HG03342 (cell line): ENCODE data around the gene P2RY14.
A peak's percentile ranks its signal among the peaks of the same experiment; 100 is the strongest.
"Not testable (repeated sequence)": the region's sequence is repeated elsewhere in the genome, so short reads cannot be mapped to it uniquely, and the experiment has no call there.

Experiments used
- ATAC-seq: cut with Tn5 transposase; IDR thresholded peaks from one replicate; pipeline ENCODE4 v1.9.1; 2021; ENCODE audit warnings: mild to moderate bottlenecking, moderate library complexity; ENCODE audit not compliant: unreplicated experiment

The P2RY14 gene

DNA sequence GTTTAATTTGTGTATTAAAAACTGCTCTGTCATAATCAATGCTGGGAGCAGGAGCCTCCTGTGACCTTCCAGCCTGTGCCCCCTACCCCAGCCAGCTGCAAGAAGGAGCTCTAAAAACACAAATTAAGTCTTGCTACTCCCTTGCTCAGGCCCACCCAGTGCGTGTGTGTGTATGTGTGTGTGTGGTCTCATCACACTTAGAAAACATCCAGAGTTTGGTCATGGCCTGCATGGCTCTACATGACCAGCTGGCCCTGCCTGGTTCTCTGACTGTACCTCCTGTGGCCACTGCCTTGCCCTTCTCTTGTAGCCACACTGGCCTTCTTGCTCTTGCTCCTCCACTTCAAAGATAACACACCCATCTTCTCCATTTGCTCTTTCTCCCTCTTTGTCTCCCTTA is 13.7 kb downstream of the P2RY14 start:
- ATAC-seq = no peak

DNA sequence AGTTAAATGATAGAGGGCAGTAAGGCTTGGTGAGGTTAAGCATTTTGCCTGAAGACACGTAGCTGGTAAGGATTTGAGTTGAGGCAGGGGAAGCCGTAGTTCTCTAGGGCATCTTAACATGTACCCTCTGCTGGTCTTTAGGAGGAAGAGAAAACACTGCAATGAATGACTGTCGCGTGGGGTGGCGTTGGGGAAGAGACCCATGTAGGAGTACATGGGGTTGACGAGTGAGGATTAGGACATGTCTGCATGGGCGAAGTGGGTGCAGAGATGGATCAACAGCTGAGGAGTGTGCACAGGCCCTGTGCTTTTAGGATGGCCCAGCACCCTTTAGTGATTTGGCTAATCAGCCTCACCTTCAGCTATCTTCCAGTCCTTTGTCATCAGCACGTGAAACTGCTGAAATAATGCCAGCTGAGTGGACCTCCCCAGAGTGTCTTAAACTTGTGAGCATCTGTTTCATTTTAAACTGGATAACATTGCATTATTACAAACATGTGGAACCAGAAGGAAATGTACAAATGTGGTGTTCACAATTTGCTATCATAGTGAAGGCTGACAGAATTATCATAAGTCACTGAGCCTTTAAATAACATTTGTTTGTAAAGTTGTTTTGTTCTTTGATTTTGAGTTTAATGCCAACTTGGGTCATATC is 15.3 kb downstream of the P2RY14 start:
- ATAC-seq = no peak

DNA sequence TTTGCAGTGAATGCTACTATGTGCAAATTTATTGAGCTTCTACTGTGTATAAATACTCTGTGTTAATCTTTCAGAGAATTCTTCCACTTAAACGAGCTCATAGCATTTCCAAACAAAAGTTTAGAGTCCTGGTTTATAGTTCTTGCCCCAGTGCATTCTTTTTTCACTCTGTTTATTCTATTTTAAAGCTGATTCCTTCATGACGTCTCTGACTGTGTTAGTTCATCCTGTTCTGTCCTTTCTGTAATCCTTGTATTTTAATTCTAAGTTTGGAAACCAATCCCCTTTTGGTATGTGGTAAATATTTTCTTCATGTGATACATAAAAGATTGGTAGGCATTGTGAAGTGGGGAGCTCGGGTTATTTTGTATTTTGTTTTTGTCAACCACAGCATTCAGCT is 18.7 kb downstream of the P2RY14 start:
- ATAC-seq = no peak

DNA sequence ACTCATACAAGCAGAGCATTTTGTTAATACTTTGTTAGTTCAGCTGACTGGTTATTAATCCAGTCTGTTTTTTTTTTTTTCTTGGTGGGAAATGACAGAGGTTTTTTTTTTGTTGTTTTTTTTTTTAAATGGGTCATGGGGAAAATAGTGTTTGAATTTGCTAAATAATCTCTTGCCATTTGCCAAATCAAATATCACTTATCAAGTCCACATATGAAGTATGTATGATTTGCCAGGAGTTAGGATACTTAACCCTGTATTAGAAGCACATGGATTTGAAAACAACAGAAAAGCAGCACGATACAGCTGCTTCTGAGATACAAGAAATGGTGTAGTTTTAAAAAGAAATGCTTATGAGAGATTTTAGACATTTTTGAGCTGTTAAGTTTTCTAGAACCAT is 21.6 kb downstream of the P2RY14 start:
- ATAC-seq = no peak

DNA sequence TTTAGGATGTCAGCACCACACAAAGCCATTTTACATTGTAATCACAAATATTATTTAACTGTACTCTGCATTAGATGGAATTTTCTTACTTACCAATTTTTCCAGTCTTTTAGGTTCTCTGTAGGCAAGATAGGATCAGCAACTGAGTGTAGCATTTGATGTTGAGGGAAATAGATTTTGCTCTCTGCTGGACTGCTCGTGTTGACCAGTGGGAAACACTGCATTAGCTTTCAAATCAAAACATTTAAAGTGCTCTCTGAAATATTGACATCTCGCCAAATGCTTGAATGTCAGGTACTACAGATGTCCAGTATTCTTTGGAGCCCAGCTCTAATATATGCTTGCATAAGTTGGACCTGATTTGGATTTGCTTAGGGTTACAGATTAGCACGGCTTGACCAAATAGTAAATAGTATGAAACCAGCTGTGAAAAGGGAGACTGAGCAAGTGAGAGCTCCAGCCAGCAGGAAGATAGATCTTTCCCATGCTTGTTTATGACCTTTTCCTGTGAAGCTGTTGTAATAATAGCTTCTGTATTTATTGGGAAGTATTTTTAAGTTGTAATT is 29.5 kb downstream of the P2RY14 start:
- no peak for ATAC-seq

DNA sequence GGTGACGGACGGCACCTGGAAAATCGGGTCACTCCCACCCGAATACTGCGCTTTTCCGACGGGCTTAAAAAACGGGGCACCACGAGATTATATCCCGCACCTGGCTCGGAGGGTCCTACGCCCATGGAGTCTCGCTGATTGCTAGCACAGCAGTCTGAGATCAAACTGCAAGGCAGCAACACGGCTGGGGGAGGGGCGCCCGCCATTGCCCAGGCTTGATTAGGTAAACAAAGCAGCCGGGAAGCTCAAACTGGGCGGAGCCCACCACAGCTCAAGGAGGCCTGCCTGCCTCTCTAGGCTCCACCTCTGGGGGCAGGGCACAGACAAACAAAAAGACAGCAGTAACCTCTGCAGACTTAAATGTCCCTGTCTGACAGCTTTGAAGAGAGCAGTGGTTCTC is 36.3 kb downstream of the P2RY14 start:
- not testable (repeated sequence) for ATAC-seq

DNA sequence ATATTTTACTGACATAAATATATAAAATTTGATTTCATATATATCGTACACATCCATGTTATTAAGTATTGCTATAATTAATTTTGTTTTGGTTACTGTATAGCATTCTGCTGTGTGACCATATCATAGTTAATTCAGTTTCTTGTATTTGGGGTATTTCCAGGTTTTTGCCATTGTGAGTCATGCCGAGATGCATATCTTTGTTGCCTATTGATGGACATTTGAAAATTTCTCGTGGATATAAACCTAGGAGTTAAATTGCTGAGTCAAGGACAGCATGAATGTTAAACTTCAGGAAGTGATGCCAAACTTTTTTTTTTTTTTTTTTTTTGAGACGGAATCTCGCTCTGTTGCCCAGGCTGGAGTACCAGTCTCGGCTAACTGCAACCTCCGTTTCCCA is 41.6 kb downstream of the P2RY14 start:
- ATAC-seq = no peak

DNA sequence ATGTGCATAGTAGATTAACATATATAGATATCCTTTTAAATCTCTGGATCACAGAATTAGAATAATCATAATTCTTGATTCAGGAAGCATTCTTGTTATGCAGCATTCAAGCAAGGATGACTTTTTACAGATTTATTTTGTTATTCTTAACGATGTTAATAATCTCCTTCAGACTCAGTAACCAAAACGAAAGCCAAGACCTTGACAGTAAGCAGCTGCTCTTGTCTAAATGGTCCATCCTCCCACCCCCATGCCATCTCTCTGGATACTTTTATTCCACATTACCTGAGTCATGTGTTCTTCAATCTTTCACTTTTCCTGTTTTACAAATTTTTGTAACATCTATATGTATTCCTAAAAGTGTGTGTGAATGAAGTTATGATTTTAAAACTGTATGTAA is 42.0 kb downstream of the P2RY14 start:
- no peak for ATAC-seq

DNA sequence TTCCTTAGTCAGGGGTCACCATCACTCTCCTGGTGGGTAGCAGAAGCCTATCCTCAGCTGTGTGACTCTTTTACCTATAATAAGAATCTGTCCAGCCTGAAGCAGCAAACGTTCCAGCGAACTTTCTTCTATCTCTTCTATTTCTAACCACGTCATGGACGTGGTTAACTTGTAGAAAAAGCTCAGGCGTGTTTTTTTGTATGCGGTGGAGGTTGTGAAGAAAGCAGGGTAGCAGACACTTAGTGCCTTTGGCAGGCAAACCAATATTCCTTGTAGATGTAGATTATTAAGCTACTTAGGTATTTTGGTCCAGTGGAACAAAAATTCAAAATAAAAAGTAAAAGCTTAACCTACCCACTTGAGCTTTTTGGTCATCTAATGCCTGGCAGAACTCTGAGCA is 43.5 kb downstream of the P2RY14 start:
- no peak for ATAC-seq

DNA sequence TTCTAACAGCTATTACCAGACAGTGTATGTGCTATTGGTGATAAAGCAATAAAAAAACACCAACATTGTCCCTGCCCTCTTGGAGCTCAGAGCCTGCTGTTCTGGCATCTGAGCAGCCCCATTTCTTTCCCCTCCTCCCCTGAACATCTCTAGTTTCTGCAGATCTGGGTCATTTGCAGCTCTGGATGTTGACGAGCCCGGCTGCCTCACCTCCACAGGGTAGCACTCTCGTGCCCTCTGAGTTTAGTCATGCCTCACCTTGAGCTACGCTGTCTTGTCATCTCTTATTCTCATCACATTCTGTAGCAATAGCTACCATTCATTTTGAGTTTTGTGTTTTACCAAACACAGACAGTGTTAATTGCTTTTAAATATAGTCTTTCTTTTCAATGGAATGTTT is 45.4 kb downstream of the P2RY14 start:
- ATAC-seq = no peak

DNA sequence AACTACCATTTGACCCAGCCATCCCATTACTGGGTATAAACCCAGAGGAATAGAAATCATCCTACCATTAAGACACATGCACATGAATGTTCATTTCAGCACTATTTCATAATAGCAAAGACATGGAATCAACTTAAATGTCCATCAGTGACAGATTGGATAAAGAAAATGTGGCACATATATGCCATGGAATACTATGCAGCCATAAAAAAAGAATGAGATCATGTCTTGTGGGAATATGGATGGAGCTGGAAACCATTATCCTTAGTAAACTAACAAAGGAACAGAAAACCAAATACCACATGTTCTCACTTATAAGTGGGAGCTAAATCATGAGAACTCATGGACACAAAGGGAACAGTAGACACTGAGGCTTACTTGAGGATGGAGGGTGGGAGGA is 45.9 kb downstream of the P2RY14 start:
- not testable (repeated sequence) for ATAC-seq

DNA sequence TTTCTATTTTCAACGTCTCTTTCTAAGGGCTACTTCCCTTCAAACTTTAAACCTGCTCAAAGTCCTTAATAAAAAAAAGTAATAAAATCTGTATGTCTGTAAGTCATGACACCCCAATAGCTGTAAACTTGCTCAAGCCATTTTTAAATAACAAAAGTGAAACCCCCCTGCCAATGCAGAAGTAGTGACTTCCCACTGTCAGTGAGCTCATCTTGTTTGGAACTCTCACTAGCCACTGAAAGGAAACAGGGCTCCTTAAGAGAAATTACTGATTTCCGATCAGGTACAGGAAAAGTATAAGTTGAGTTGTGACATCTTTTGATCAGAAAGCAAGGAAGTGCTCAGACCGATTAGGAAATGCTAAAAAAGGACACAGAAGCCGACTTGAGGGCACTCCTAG is 47.7 kb downstream of the P2RY14 start:
- ATAC-seq = peak; percentile 57

DNA sequence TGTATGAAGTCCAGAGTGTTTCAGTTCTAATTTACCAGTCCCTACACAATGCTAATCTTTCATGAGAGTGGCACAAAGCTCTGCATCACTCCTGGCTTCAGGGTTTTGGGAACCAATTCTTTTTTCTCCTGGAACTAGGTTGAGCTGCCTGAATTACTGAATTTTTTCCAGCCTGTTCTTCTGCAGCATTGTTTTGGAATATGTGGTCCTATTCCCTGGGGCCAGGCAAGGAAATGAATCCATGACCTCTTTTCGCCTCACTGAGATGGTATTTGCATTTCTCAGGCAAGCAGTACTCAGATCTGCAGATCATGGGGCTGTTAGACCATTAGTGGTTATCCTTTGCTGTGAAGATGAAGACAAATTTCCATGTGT is 49.7 kb downstream of the P2RY14 start:
- peak; percentile 32 for ATAC-seq

DNA sequence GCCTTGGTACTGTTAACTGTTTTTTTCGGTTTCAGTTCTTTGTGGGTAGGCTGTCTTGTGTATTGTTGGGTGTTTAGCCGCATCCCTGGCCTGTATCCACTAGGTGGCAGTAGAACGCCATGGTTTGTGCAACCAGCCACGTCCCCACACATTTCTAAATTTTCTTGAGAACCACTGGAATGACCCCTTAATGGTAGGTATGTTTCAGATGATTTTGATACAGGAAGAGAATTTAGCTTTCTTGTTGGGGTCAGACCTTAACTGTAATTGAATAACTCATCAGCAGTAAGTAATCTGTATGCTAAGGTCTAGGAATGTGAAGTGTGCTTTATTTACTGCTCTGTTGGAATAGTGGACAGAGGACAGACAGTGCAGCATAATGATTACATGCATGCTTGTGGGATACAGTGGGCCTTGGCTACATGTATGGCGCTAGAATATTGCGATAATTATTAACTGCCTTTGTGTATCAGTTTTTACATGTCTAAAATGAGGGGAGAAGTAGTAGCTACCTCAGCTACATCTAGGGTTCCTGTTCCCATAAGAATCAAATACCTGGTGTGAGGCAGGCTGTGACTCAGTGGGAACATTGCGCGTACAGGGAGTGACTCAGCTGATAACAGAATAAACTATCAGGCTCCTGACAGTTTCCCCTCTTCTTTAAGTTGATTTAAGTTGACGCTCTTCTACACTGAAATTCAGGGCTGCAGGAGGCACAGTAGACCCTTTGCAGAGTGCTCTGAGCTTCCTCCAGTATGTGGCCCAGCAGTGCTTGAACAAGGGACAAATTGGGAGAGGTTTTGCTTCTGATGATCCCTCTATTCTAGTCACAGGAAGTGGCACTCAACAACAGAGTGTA is 50.3 kb downstream of the P2RY14 start:
- ATAC-seq = peak; percentile 80

DNA sequence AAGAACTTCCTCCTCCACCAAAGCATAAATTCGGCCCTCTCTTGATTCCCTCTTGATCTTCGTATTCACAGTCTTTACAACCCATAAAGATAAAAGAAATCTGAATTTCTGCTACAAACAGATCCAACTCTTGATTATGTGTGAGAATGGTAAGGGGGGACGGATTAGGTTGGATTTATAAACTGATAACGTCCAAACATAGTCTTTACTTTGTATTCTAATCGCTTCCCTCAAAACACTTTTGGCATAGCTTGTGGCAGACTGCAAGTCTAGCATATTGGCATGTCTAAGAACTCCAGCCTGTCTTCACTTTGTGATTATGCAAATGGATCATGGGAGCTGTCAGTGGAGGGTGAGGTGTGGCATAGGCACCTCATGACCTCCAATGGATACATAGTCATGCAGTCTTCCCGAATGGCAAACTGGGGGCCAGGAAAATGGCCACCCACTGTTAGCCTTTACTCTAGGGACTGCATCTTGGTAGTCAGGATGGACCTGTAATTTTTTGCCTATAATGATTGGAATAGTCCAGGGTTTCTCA is 51.0 kb downstream of the P2RY14 start:
- peak; percentile 27 for ATAC-seq

DNA sequence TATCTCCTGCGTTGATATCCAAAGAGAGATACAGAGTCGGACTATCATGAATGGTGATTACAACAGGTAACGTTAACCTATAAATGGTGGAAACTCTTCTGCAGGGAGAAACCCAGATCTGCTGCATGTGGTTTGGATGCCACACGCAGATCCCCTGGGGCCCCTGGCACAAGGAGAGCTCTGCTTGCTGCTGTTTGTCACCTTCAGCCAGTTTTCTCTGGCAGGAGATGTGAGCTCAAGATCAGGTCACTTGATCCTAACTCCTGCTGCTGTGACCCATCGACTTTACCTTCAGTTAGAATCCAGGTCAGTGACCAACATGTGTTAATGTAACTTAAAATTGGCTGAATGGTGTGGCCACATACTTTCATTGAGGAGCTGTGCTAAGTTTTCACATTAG is 51.5 kb downstream of the P2RY14 start:
- no peak for ATAC-seq

DNA sequence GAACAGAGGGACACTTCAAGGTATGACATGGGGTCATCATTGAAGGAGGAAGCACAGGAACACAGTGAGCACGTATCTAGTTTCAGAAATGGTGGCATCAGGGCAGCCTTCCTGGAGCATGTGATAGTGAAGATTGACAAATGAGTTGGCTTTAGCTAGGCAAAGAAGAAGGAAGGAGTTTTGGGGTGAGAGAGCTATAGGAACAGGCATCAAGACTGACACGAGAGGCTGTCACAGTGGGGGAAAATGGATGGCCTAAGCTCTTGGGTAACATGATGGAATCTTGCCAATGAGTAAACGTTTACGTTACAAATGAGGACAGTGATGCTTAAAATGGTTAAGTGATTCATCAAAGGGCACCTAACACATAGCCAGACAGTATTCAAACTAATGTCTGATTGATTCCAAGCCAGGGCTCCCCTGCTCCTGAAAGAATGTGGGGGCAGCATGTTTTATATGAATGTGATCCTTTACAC is 52.2 kb downstream of the P2RY14 start:
- no peak for ATAC-seq

DNA sequence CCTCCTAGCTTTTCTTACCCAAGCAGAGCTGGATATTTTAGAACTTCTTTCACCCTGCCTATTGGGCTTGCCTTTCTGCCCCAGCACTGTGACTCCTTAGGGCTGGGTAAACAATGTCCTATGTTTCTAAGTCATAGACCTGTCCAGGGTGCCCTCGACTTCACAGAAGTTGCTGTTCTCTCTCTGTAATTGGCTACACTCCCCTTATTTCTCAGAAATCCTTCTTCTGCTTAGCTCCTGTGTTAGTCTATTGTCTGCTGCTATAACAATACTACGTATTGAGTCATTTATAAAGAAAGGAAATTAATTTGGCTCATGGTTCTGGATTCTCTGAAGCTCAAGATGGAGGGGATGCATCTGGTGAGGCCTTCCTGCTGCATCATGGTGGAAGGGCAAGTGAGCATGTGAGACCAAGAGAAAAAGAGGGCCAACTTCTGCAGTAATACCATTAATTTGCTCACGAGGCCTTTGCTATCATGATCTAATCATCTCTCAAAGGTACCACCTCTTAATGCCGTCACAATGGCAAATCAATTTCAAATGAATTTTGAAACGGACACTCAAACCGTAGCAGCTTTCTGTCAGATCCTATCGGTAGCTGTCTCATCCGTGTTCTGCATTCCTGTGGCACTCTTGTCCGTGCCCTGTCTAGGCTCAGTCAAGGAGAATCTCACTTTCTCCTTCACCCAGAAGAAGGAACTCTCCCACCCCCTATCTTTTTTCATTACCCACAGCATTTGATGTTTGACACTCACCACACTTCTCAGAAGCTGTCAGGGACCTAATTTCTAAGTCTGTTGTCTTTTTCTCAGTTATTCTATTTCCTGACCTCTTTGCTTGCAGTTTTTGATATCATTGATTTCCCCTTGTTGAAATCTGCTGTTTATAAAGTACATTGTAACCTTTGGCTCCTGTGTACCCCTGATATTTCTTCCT is 53.0 kb downstream of the P2RY14 start:
- no peak for ATAC-seq

DNA sequence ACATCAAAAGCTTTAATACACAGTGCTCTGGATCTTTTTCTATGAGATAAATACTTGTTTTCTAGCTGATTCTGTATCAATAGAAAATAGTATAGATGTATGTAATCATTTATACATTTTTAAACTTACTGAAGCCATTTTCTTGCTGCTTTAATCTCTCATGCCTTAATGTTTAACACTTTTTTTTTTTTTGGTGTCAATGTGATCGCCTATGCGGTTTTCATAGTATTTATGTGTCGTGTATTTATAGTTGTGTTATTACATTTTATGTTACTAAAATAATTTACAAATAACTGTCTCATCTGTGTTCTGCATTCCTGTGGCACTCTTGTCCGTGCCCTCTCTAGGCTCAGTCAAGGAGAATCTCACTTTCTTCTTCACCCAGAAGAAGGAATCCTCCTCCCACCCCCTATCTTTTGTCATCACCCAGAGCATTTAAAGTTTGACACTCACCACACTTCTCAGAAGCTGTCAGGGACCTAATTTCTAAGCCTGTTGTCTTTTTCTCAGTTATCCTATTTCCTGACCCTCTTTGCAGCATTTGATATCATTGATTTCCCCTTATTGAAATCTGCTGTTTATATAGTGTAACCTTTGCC is 54.0 kb downstream of the P2RY14 start:
- no peak for ATAC-seq

DNA sequence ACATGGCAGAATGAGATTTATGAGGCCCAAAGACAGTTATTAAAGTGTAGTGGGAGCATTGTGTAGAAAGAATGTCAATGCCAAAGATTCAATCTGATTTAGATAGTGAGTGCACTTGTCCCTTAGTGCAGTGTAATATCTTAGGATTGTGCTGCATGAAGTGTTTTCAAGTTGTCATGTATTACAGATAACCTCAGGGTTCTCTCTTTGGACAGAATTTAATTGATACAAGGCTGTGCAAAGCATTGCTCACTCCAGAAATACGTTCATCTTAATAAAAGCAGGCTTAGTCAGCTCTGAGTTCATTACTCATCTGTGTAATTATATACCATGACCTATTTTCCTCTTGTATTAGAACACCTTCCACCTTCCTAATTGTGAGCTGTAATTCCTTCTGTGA is 59.3 kb downstream of the P2RY14 start:
- ATAC-seq = no peak
